Measurements from ENCODE around the gene ERGIC3.

The ERGIC3 gene

GRCh38 chr20:35598476-35598875 is 56.6 kb downstream of the ERGIC3 start (continued):
- TF ChIP-seq SALL2 (tag by site-specific recombination; IDR thresholded peaks at IDR 0.05; ENCODE audit: borderline replicate concordance) (no peak), ZNF2 (tag by site-specific recombination; IDR thresholded peaks at IDR 0.05) (no peak), KLF17 (tag by site-specific recombination; IDR thresholded peaks at IDR 0.05) (no peak), ZBTB21 (tag by site-specific recombination; IDR thresholded peaks at IDR 0.05) (no peak)

- no peaks in the 10 kb centered on the region for H3K36me3 ChIP-seq (ENCODE audit: control insufficient read depth in 2 of 2, insufficient read depth in 1 of 2, low read length in 2 of 2)
- no peak overlapping the region for H3K4me3 ChIP-seq (ENCODE audit: low read depth, low read length)
- H3K27ac ChIP-seq (ENCODE audit: extremely low read depth, low read depth, low read length), result no peak overlapping the region
- TF ChIP-seq FEZF1 (tag by site-specific recombination; IDR thresholded peaks at IDR 0.05) (no peak), ZNF24 (tag by site-specific recombination; IDR thresholded peaks at IDR 0.05) (no peak), ZNF274 (IDR thresholded peaks at IDR 0.05; ENCODE audit: low read length) (no peak), ZNF274 (tag by site-specific recombination; IDR thresholded peaks at IDR 0.05; ENCODE audit: borderline replicate concordance) (no peak), ZNF214 (tag by site-specific recombination; IDR thresholded peaks at IDR 0.05; ENCODE audit: borderline replicate concordance) (no peak), KLF9 (tag by site-specific recombination; IDR thresholded peaks at IDR 0.05; ENCODE audit: low read depth) (peak; percentile 68; the same call in 1 of the 2 replicates)
- no peaks in the 10 kb centered on the region for H3K4me1 ChIP-seq (ENCODE audit: control insufficient read depth, insufficient read depth, low read length)
- ChIA-PET CTCF (interaction anchor here (0.6 kb wide), 1 partner anchor 683 kb away, joined by 3 read pairs; no protein-coding TSS in a partner anchor), POLR2A (no interaction called here)
- H3K9me3 ChIP-seq (ENCODE audit: control insufficient read depth, insufficient read depth, low read depth, low read length), result no peaks in the 10 kb centered on the region
Observed at GRCh38 chr20:35598899-35599775, 57.3 kb downstream of the ERGIC3 start.

- ChIA-PET POLR2A (no interaction called here), CTCF (no interaction called here)
- no peak overlapping the region for H3K27ac ChIP-seq (ENCODE audit: extremely low read depth, low read depth, low read length)
- H3K9me3 ChIP-seq (ENCODE audit: control insufficient read depth, insufficient read depth, low read depth, low read length), result no peaks in the 10 kb centered on the region
- TF ChIP-seq, protein P1, sequence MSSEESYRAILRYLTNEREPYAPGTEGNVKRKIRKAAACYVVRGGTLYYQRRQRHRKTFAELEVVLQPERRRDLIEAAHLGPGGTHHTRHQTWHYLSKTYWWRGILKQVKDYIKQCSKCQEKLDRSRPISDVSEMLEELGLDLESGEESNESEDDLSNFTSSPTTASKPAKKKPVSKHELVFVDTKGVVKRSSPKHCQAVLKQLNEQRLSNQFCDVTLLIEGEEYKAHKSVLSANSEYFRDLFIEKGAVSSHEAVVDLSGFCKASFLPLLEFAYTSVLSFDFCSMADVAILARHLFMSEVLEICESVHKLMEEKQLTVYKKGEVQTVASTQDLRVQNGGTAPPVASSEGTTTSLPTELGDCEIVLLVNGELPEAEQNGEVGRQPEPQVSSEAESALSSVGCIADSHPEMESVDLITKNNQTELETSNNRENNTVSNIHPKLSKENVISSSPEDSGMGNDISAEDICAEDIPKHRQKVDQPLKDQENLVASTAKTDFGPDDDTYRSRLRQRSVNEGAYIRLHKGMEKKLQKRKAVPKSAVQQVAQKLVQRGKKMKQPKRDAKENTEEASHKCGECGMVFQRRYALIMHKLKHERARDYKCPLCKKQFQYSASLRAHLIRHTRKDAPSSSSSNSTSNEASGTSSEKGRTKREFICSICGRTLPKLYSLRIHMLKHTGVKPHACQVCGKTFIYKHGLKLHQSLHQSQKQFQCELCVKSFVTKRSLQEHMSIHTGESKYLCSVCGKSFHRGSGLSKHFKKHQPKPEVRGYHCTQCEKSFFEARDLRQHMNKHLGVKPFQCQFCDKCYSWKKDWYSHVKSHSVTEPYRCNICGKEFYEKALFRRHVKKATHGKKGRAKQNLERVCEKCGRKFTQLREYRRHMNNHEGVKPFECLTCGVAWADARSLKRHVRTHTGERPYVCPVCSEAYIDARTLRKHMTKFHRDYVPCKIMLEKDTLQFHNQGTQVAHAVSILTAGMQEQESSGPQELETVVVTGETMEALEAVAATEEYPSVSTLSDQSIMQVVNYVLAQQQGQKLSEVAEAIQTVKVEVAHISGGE (tag by site-specific recombination; conservative IDR thresholded peaks at IDR 0.05; ENCODE audit: low read depth), result no peak
- TF ChIP-seq ZNF112 (tag by site-specific recombination; IDR thresholded peaks at IDR 0.05) (no peak), ZNF555 (tag by site-specific recombination; conservative IDR thresholded peaks at IDR 0.05) (no peak), ZNF146 (tag by site-specific recombination; IDR thresholded peaks at IDR 0.05) (no peak), ZSCAN4 (tag by site-specific recombination; IDR thresholded peaks at IDR 0.05) (no peak), ZNF549 (tag by site-specific recombination; IDR thresholded peaks at IDR 0.05) (no peak)
- no peaks in the 10 kb centered on the region for H3K36me3 ChIP-seq (ENCODE audit: control insufficient read depth in 2 of 2, insufficient read depth in 1 of 2, low read length in 2 of 2)
- H3K4me3 ChIP-seq (ENCODE audit: low read depth, low read length), result no peak overlapping the region
- no peaks in the 10 kb centered on the region for H3K4me1 ChIP-seq (ENCODE audit: control insufficient read depth, insufficient read depth, low read length)
Observed at GRCh38 chr20:35599776-35600120, 57.9 kb downstream of the ERGIC3 start.

Data from HEK293 (cell line).